ENCODE measurements around the gene OTULIN.

Gene OTULIN

GRCh38 chr5:14727928-14728458 lies 63.5 kb downstream of the OTULIN start:
- Histone ChIP-seq H3K9ac (ENCODE audit: low read depth, low read length) (peak overlapping the region; percentile 69), H3K4me1 (ENCODE audit: insufficient read depth, low read length) (peaks cover 22% of the 10 kb centered on the region), H3K9me3 (ENCODE audit: insufficient read depth, low read depth, low read length) (no peaks in the 10 kb centered on the region), H3K27me3 (ENCODE audit: insufficient read depth, low read length) (no peaks in the 10 kb centered on the region), H3K27ac (ENCODE audit: low read length) (peak overlapping the region; percentile 66), H3K4me3 (ENCODE audit: low read length) (peak overlapping the region; percentile 43), H3K36me3 (ENCODE audit: insufficient read depth, low read depth, low read length) (no peaks in the 10 kb centered on the region)

- no peaks in the 10 kb centered on the region for H3K9me3 ChIP-seq (ENCODE audit: insufficient read depth, low read depth, low read length)
- H3K27me3 ChIP-seq (ENCODE audit: insufficient read depth, low read length) = no peaks in the 10 kb centered on the region
- peak overlapping the region; percentile 66 for H3K27ac ChIP-seq (ENCODE audit: low read length)
- peaks cover 22% of the 10 kb centered on the region for H3K4me1 ChIP-seq (ENCODE audit: insufficient read depth, low read length)
- H3K4me3 ChIP-seq (ENCODE audit: low read length) = peak overlapping the region; percentile 43
- peak overlapping the region; percentile 69; the same call in 1 of the 2 replicates for H3K9ac ChIP-seq (ENCODE audit: low read depth, low read length)
- no peaks in the 10 kb centered on the region for H3K36me3 ChIP-seq (ENCODE audit: insufficient read depth, low read depth, low read length)
Measured at GRCh38 chr5:14728459-14728938, 64.0 kb downstream of the OTULIN start.

GRCh38 chr5:14729448-14730385 lies 65.2 kb downstream of the OTULIN start:
- no peaks in the 10 kb centered on the region for H3K27me3 ChIP-seq (ENCODE audit: insufficient read depth, low read length)
- H3K9me3 ChIP-seq (ENCODE audit: insufficient read depth, low read depth, low read length) = no peaks in the 10 kb centered on the region
- H3K4me1 ChIP-seq (ENCODE audit: insufficient read depth, low read length) = peaks cover 22% of the 10 kb centered on the region
- H3K9ac ChIP-seq (ENCODE audit: low read depth, low read length) = no peak overlapping the region
- H3K27ac ChIP-seq (ENCODE audit: low read length) = no peak overlapping the region
- no peak overlapping the region for H3K4me3 ChIP-seq (ENCODE audit: low read length)
- H3K36me3 ChIP-seq (ENCODE audit: insufficient read depth, low read depth, low read length) = no peaks in the 10 kb centered on the region

- Histone ChIP-seq H3K27ac (ENCODE audit: low read length) (no peak overlapping the region), H3K9ac (ENCODE audit: low read depth, low read length) (no peak overlapping the region), H3K27me3 (ENCODE audit: insufficient read depth, low read length) (no peaks in the 10 kb centered on the region), H3K36me3 (ENCODE audit: insufficient read depth, low read depth, low read length) (no peaks in the 10 kb centered on the region), H3K4me3 (ENCODE audit: low read length) (no peak overlapping the region), H3K9me3 (ENCODE audit: insufficient read depth, low read depth, low read length) (no peaks in the 10 kb centered on the region), H3K4me1 (ENCODE audit: insufficient read depth, low read length) (peaks cover 22% of the 10 kb centered on the region)
Measured at GRCh38 chr5:14730466-14730865, 65.9 kb downstream of the OTULIN start.

- Histone ChIP-seq H3K9me3 (ENCODE audit: insufficient read depth, low read depth, low read length) (no peaks in the 10 kb centered on the region), H3K4me1 (ENCODE audit: insufficient read depth, low read length) (peaks cover 21% of the 10 kb centered on the region), H3K36me3 (ENCODE audit: insufficient read depth, low read depth, low read length) (no peaks in the 10 kb centered on the region)
Measured at GRCh38 chr5:14730881-14731280, 66.4 kb downstream of the OTULIN start.

GRCh38 chr5:14732991-14733390 lies 68.5 kb downstream of the OTULIN start:
- Histone ChIP-seq H3K9ac (ENCODE audit: low read depth, low read length) (no peak overlapping the region), H3K27me3 (ENCODE audit: insufficient read depth, low read length) (no peaks in the 10 kb centered on the region), H3K27ac (ENCODE audit: low read length) (no peak overlapping the region), H3K4me1 (ENCODE audit: insufficient read depth, low read length) (peaks cover 12% of the 10 kb centered on the region; the same call in 1 of the 2 replicates), H3K4me3 (ENCODE audit: low read length) (no peak overlapping the region), H3K9me3 (ENCODE audit: insufficient read depth, low read depth, low read length) (no peaks in the 10 kb centered on the region), H3K36me3 (ENCODE audit: insufficient read depth, low read depth, low read length) (no peaks in the 10 kb centered on the region)

More at GRCh38 chr5:14730881-14731280, 66.4 kb downstream of the OTULIN start:
- no peak overlapping the region for H3K27ac ChIP-seq (ENCODE audit: low read length)
- H3K4me3 ChIP-seq (ENCODE audit: low read length) = no peak overlapping the region
- no peak overlapping the region for H3K9ac ChIP-seq (ENCODE audit: low read depth, low read length)
- H3K27me3 ChIP-seq (ENCODE audit: insufficient read depth, low read length) = no peaks in the 10 kb centered on the region

GRCh38 chr5:14733661-14734060 lies 69.1 kb downstream of the OTULIN start:
- Histone ChIP-seq H3K27me3 (ENCODE audit: insufficient read depth, low read length) (no peaks in the 10 kb centered on the region), H3K9me3 (ENCODE audit: insufficient read depth, low read depth, low read length) (no peaks in the 10 kb centered on the region), H3K4me1 (ENCODE audit: insufficient read depth, low read length) (peaks cover 8% of the 10 kb centered on the region; the same call in 1 of the 2 replicates), H3K9ac (ENCODE audit: low read depth, low read length) (no peak overlapping the region), H3K27ac (ENCODE audit: low read length) (no peak overlapping the region), H3K36me3 (ENCODE audit: insufficient read depth, low read depth, low read length) (no peaks in the 10 kb centered on the region), H3K4me3 (ENCODE audit: low read length) (no peak overlapping the region)

- Histone ChIP-seq H3K9me3 (ENCODE audit: insufficient read depth, low read depth, low read length) (no peaks in the 10 kb centered on the region), H3K9ac (ENCODE audit: low read depth, low read length) (no peak overlapping the region), H3K27ac (ENCODE audit: low read length) (no peak overlapping the region), H3K4me3 (ENCODE audit: low read length) (no peak overlapping the region), H3K27me3 (ENCODE audit: insufficient read depth, low read length) (no peaks in the 10 kb centered on the region), H3K36me3 (ENCODE audit: insufficient read depth, low read depth, low read length) (no peaks in the 10 kb centered on the region), H3K4me1 (ENCODE audit: insufficient read depth, low read length) (peaks cover 6% of the 10 kb centered on the region; the same call in 1 of the 2 replicates)
Measured at GRCh38 chr5:14734396-14734795, 69.9 kb downstream of the OTULIN start.

- no peak overlapping the region for H3K27ac ChIP-seq (ENCODE audit: low read length)
- H3K9me3 ChIP-seq (ENCODE audit: insufficient read depth, low read depth, low read length) = no peaks in the 10 kb centered on the region
- H3K9ac ChIP-seq (ENCODE audit: low read depth, low read length) = no peak overlapping the region
- H3K4me1 ChIP-seq (ENCODE audit: insufficient read depth, low read length) = peaks cover under 1% of the 10 kb centered on the region; the same call in 1 of the 2 replicates
- no peaks in the 10 kb centered on the region for H3K27me3 ChIP-seq (ENCODE audit: insufficient read depth, low read length)
- H3K36me3 ChIP-seq (ENCODE audit: insufficient read depth, low read depth, low read length) = no peaks in the 10 kb centered on the region
- no peak overlapping the region for H3K4me3 ChIP-seq (ENCODE audit: low read length)
Measured at GRCh38 chr5:14735944-14736343, 71.4 kb downstream of the OTULIN start.

- Histone ChIP-seq H3K36me3 (ENCODE audit: insufficient read depth, low read depth, low read length) (no peaks in the 10 kb centered on the region), H3K9ac (ENCODE audit: low read depth, low read length) (no peak overlapping the region), H3K4me1 (ENCODE audit: insufficient read depth, low read length) (peaks cover 14% of the 10 kb centered on the region), H3K4me3 (ENCODE audit: low read length) (no peak overlapping the region), H3K27ac (ENCODE audit: low read length) (no peak overlapping the region), H3K27me3 (ENCODE audit: insufficient read depth, low read length) (no peaks in the 10 kb centered on the region), H3K9me3 (ENCODE audit: insufficient read depth, low read depth, low read length) (no peaks in the 10 kb centered on the region)
Measured at GRCh38 chr5:14737291-14737690, 72.8 kb downstream of the OTULIN start.

- Histone ChIP-seq H3K9me3 (ENCODE audit: insufficient read depth, low read depth, low read length) (no peaks in the 10 kb centered on the region), H3K9ac (ENCODE audit: low read depth, low read length) (no peak overlapping the region), H3K36me3 (ENCODE audit: insufficient read depth, low read depth, low read length) (no peaks in the 10 kb centered on the region), H3K4me1 (ENCODE audit: insufficient read depth, low read length) (peaks cover 16% of the 10 kb centered on the region), H3K27me3 (ENCODE audit: insufficient read depth, low read length) (no peaks in the 10 kb centered on the region), H3K4me3 (ENCODE audit: low read length) (no peak overlapping the region), H3K27ac (ENCODE audit: low read length) (no peak overlapping the region)
Measured at GRCh38 chr5:14738050-14738449, 73.5 kb downstream of the OTULIN start.

- H3K4me1 ChIP-seq (ENCODE audit: insufficient read depth, low read length) = peaks cover 16% of the 10 kb centered on the region
- H3K4me3 ChIP-seq (ENCODE audit: low read length) = no peak overlapping the region
- no peaks in the 10 kb centered on the region for H3K27me3 ChIP-seq (ENCODE audit: insufficient read depth, low read length)
- H3K36me3 ChIP-seq (ENCODE audit: insufficient read depth, low read depth, low read length) = no peaks in the 10 kb centered on the region
- no peak overlapping the region for H3K9ac ChIP-seq (ENCODE audit: low read depth, low read length)
- H3K27ac ChIP-seq (ENCODE audit: low read length) = no peak overlapping the region
- no peaks in the 10 kb centered on the region for H3K9me3 ChIP-seq (ENCODE audit: insufficient read depth, low read depth, low read length)
Measured at GRCh38 chr5:14739538-14739937, 75.0 kb downstream of the OTULIN start.
